PC-3 (cell line): Measurements from ENCODE around the gene HAPLN3.

ENCODE experiments used
- EZH2 ChIP-seq: fragments of 300-600 bp; sonication (generic); IDR thresholded peaks from one replicate; pipeline ENCODE4 v1.6.1; 2017; ENCODE audit warnings: antibody characterized with exemption, mild to moderate bottlenecking, low read length; ENCODE audit not compliant: unreplicated experiment
- EZH2phosphoT487 ChIP-seq: fragments of 300-600 bp; sonication (generic); IDR thresholded peaks from 2 replicates; pipeline ENCODE4 v1.6.1; 2018; ENCODE audit warnings: mild to moderate bottlenecking, antibody characterized with exemption, low read length, borderline replicate concordance
- TF ChIP-seq, protein P1 (sequence below): fragments of 300-600 bp; sonication (generic); conservative IDR thresholded peaks from 2 replicates; pipeline ENCODE4 v1.5.1; 2017; ENCODE audit warnings: antibody characterized with exemption, low read depth, mild to moderate bottlenecking, low read length

DNA sequence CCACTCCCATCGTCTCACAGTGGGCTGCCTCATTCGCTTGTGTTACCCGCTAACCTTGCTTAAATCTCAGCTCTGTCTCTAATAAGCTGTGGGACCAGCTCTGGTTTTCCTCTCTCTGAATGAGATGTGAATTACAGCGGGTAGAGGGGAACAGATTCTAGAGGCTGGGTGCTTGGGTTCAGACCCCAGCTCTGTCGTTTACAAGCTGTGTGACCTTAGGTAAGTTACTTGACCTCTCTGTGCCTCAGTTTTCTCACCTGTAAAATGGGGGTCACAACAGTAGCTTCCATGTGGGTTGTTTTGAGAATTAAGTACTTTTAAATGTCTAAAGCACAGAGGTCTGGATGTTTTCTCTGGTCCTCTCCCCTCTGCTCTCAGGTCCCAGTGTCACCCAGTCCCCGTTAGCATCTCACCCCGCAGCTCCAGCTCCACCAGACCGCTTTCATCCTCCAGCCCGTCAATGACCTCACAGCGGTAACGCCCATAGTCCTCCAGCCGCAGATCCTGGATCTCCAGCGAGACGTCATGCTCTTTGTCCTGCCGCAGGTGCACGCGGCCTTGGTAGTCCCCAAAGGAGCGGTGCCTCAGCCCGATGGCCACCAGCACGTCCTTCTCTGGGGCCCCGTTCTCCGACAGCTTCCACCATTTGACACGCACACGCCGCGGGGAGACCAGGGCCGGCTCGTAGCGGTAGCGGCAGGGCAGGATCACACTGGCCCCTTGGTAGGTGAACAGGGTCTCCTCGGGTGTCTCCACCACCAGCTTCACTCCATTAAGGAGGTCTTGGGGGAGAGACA lies 14.2 kb downstream of the HAPLN3 start:
- TF ChIP-seq EZH2 (no peak), EZH2phosphoT487 (no peak)
- TF ChIP-seq, protein P1, sequence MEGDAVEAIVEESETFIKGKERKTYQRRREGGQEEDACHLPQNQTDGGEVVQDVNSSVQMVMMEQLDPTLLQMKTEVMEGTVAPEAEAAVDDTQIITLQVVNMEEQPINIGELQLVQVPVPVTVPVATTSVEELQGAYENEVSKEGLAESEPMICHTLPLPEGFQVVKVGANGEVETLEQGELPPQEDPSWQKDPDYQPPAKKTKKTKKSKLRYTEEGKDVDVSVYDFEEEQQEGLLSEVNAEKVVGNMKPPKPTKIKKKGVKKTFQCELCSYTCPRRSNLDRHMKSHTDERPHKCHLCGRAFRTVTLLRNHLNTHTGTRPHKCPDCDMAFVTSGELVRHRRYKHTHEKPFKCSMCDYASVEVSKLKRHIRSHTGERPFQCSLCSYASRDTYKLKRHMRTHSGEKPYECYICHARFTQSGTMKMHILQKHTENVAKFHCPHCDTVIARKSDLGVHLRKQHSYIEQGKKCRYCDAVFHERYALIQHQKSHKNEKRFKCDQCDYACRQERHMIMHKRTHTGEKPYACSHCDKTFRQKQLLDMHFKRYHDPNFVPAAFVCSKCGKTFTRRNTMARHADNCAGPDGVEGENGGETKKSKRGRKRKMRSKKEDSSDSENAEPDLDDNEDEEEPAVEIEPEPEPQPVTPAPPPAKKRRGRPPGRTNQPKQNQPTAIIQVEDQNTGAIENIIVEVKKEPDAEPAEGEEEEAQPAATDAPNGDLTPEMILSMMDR: no peak
